Eye (tissue), 1 donor: ENCODE measurements around the gene CALHM1.
"Not testable (repeated sequence)": the region's sequence is repeated elsewhere in the genome, so short reads cannot be mapped to it uniquely, and the experiment has no call there.

Source experiments
- DNase-seq: peaks from one replicate; pipeline ENCODE4 v3.0.0-alpha.2; 2015

CALHM1 gene

GRCh38 chr10:103428989-103429643, 29.6 kb downstream of the CALHM1 start:
- no peak for DNase-seq

- no peak for DNase-seq
Measured at GRCh38 chr10:103427866-103428265, 30.8 kb downstream of the CALHM1 start.

- DNase-seq = no peak
Measured at GRCh38 chr10:103423748-103424147, 35.0 kb downstream of the CALHM1 start.

- DNase-seq = no peak
Measured at GRCh38 chr10:103419101-103419500, 39.6 kb downstream of the CALHM1 start.

- DNase-seq = no peak
Measured at GRCh38 chr10:103417601-103418000, 41.1 kb downstream of the CALHM1 start.

GRCh38 chr10:103417148-103417469, 41.6 kb downstream of the CALHM1 start:
- not testable (repeated sequence) for DNase-seq

- DNase-seq = peak; percentile 81
Measured at GRCh38 chr10:103416436-103417147, 42.1 kb downstream of the CALHM1 start.

- no peak for DNase-seq
Measured at GRCh38 chr10:103415581-103415980, 43.1 kb downstream of the CALHM1 start.

- DNase-seq = no peak
Measured at GRCh38 chr10:103413564-103413963, 45.1 kb downstream of the CALHM1 start.
